GM19328 (cell line): ENCODE data around the gene HEMGN.

Source experiments
- ATAC-seq: cut with Tn5 transposase; IDR thresholded peaks from one replicate; pipeline ENCODE4 v1.9.1; 2021; ENCODE audit warnings: mild to moderate bottlenecking, moderate library complexity; ENCODE audit not compliant: unreplicated experiment

HEMGN gene

DNA sequence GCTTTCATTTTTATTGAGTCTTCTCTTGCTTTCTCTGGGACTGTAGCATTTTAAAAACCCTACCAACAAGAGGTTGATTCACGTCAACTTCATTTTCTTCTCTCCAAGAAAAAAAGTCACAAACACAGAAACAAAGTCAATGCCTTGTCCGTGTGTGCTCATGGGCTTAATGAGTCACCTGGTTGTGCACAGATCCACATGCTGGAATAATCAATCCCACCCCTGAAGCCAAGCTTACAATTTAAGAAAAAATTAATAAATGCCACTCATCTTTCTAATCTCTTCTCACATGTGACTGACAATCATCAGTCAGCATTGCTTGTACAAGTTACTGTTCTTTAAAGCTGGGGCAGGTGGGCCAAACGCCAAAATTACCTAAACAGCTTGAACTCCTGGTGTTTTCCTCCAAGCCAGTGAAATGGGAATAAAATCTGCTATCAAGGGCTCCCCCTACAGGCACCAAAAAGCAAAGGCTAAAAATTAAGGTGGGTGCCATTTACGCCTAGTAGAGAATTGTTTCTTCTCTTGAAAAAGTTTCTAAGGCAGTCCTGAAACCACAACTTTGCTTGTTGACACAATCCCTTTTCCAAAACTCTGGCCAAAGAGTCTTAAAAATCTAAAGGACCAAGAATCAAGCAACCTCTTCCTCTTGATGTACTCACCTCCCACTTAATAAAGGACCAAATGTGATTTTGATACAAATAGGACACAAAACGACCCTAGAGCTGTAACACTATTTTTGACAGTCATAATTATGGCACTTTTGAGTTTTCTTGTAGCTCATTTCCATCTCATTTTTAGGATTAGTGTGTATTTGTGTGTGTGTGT lies 37.0 kb downstream of the HEMGN start:
- ATAC-seq = no peak

DNA sequence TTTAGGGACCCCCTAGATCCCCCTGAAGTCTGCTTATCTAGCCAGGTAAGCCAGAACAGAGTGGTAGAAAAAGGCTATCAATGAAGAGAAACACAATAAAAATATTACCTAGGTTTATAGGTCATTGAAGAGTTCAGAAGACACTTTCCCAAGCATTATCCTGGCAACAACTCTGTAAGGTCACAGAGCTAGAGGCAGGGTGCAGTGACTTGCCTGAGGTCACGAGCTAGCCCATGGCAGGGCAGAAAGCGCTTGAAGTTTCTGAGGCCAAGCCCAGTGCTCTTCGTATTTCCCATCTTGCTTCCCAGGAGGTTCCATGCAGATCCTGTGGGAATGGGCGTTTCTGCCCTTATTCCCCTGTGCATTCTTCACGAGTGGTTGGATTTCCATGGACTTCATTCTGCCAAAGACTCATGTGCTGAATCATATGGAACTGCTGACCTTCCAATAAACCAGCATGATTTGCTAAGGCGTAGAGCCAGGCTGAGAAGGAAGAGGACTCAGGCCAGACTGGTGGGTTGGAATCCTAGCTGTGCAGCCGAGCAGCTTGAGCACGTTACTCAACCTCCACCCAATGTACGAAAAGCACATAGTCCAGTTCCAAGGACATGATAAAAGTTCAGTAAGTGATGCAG lies 37.8 kb downstream of the HEMGN start:
- no peak for ATAC-seq

- ATAC-seq = no peak
Measured at GRCh38 chr9:97895695-97896332, 42.2 kb downstream of the HEMGN start.

DNA sequence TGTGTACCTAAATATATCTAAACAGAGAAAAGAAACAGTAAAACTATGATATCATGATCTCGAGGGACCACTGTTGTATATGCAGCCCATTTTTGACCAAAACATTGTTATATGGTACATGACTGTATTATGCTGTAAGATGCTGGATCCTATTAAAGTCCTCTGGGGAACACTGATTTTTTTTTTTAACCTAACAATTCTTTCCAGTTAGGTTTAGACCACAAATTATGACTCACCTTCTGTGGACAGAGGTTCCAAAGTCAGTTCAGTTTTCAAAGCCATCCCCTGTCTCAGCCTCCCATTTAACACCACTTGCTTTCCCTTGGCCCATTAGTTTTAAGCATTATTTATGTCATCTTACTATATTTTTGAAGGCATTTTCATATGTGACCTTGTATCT lies 42.8 kb downstream of the HEMGN start:
- no peak for ATAC-seq

DNA sequence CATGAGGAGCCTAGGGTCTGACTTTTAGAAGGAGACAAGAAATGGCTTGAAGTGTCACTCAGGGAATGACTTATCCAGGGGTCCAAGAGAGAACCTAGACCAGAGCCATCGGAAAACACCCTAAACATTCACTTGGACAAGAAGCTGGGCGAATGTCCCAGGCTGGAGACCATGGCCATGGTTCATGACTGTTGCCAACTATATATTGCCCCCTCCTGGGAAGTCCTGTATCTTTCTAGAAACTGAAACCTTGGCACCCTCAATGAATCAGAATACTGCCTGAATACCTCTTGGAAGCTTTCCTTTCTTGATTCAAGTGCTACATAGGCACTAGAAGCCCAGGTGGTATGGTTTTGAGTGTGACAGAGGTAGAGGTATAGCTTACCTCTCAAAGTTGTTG lies 45.6 kb downstream of the HEMGN start:
- no peak for ATAC-seq

- ATAC-seq = no peak
Measured at GRCh38 chr9:97891736-97892135, 46.2 kb downstream of the HEMGN start.

- no peak for ATAC-seq
Measured at GRCh38 chr9:97889941-97890887, 47.8 kb downstream of the HEMGN start.

GRCh38 chr9:97880336-97880735 lies 57.6 kb downstream of the HEMGN start:
- no peak for ATAC-seq
